ENCODE measurements around the gene BORA.
"Not testable (repeated sequence)": the region's sequence is repeated elsewhere in the genome, so short reads cannot be mapped to it uniquely, and the experiment has no call there.

The BORA gene

DNA sequence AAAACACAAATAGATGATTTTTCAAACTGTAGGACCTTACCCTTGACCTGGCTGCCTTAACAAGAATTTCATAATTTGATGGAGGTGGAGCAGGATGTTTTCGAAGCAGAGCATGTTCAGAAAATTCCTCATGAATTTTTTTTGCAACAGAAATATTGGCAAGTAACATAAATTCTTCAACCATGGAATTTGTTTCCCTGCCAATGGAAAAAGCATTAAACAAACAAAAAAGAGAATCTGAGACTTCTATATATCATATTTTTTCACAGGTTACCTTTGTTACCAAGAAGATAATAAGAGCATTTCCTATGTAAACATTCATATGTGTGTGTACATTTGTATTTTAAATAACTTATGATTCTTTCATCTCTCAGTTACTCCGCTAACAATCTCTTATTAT lies 35.7 kb downstream of the BORA start:
- DNase-seq (ENCODE audit: low read depth) = no peak

- DNase-seq (ENCODE audit: low read depth) = no peak
Observed at GRCh38 chr13:72774019-72774418, 46.3 kb downstream of the BORA start.

GRCh38 chr13:72781451-72782439 lies 54.0 kb downstream of the BORA start, which contains the start of the genes DIS3 and PIBF1:
TSS of gene DIS3 (minus strand) at chr13:72781900. CDS start at chr13:72781832, 68 bp downstream.
TSS of gene PIBF1 (plus strand) at chr13:72782133. CDS start at chr13:72783470, 1,337 bp downstream.
- peak; percentile 70 for DNase-seq (ENCODE audit: low read depth)

- no peak for DNase-seq (ENCODE audit: low read depth)
Observed at GRCh38 chr13:72782717-72783116, 55.0 kb downstream of the BORA start.

DNA sequence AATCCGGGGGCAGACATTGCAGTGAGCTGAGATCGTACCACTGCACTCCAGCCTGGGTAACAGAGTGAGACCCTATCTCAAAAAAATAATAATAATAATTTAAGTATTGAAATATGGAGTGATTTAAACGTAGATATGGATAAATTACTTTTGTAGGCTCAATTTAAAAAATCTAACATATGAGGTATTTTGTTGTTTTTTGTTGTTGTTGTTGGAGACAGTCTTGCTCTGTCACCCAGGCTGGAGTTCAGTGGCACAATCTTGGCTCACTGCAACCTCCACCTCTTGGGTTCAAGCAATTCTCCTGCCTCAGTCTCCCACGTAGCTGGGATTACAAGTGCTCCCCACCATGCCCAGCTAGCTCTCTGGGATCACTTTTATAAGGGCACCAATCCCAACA lies 57.0 kb downstream of the BORA start:
- not testable (repeated sequence) for DNase-seq (ENCODE audit: low read depth)

- no peak for DNase-seq (ENCODE audit: low read depth)
Observed at GRCh38 chr13:72788831-72789230, 61.1 kb downstream of the BORA start.

DNA sequence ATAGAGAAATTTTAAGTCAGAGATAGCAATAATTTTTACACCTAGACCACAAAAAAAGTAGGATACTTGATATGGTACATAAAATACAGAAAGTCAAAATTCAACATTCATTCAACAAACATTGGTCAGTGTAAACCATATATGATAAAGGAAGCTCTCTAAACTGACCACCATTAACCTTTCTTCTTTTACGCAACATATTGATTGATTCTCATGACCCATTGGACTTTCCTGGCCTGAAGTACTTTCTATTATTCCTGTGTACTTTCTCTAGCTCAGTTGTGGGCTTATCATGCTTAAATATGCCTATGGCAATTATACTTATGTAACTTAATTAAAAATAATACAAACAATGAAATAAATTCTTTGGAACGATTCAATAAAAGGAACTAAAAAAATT lies 64.9 kb downstream of the BORA start:
- DNase-seq (ENCODE audit: low read depth) = no peak

DNA sequence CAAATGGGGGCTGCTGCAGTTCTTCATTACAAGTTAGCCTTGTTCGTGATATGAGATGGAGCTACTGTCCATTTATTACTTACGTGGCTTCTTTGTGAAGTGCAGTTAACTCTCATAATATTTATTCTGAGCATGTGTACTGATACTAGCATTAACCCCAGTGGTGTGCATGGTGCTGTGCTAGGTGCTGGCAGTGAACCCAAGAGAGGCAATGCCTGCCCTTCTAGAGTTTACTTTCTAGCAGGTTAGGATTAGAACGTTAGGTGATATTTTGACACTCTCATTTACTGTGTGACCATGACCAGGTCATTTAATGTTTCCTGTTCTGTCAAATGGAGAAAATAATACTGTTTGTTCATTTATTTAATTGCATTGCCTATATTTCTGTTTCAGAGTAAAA lies 71.1 kb downstream of the BORA start:
- no peak for DNase-seq (ENCODE audit: low read depth)

DNA sequence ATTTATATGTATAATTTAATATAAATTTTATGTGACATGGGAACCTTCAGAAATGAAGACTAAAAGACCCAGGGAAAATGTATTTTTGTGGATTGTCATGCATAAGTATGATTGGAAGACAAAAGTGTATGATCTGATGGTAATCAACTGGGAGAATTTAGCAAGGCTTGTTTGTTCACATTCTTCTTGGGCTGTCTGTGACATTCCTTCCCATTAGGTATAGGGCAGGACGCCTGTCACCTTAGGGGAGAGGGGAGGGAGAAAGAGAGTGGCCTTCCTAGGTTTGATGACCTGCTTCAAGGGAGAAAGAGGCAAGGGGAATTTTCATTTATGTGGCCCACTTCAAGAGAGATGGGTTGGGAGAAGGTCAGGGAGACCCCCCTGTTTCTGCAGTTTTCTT lies 76.6 kb downstream of the BORA start:
- no peak for DNase-seq (ENCODE audit: low read depth)
